Keratinocyte (primary cell): ENCODE data around the gene UNK.

Experiments used
- EZH2 ChIP-seq: IDR thresholded peaks from one replicate; pipeline ENCODE4 v1.6.1; 2012; ENCODE audit warnings: inconsistent platforms, mild to moderate bottlenecking, low read length, moderate library complexity
- TF ChIP-seq, protein P1 (sequence below), 3 experiments: IDR thresholded peaks in 1 of 3; conservative IDR thresholded peaks in 1 of 3; optimal IDR thresholded peaks in 1 of 3; 2 replicates in 2 of 3; 3 replicates in 1 of 3; pipeline versions ENCODE3 to v1.5.1; 2011; ENCODE audit warnings: low read length in 3 of 3, mild to moderate bottlenecking in 3 of 3, moderate library complexity in 2 of 3, control low read depth in 1 of 3, inconsistent platforms in 1 of 3; ENCODE audit not compliant: insufficient read depth in 2 of 3; ENCODE audit errors: extremely low read depth in 1 of 3

DNA sequence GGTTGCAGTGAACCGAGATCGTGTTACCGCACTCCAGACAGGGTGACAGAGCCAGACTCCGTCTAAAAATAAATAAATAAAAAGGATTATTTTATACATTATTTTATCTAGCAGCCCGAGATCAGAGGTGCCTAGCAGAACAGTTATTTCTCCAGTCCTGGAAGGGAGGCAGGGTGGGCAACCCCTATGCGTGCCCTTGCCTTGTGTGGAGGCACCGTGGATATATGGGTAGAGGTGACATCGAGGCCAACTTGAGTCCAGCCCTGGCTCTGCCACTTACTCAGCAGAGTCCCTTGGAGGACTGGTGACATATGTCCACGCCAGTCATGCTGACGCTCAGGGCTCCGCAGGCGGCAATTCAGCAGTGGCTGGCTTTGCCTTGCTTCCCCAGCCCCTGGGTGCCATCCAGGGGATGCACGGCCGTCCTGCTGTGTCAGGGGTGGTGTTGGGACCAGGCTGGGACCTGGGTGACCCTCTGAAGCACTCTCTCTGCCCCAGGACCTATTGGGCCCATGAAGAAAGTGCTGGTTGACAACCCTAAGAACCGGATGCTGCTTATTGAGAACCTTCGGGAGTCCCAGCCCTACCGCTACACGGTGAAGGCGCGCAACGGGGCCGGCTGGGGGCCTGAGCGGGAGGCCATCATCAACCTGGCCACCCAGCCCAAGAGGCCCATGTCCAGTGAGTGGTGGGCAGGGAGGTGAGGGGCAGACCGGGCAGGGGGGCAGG is 32.8 kb upstream of the UNK start:
- TF ChIP-seq, protein P1, sequence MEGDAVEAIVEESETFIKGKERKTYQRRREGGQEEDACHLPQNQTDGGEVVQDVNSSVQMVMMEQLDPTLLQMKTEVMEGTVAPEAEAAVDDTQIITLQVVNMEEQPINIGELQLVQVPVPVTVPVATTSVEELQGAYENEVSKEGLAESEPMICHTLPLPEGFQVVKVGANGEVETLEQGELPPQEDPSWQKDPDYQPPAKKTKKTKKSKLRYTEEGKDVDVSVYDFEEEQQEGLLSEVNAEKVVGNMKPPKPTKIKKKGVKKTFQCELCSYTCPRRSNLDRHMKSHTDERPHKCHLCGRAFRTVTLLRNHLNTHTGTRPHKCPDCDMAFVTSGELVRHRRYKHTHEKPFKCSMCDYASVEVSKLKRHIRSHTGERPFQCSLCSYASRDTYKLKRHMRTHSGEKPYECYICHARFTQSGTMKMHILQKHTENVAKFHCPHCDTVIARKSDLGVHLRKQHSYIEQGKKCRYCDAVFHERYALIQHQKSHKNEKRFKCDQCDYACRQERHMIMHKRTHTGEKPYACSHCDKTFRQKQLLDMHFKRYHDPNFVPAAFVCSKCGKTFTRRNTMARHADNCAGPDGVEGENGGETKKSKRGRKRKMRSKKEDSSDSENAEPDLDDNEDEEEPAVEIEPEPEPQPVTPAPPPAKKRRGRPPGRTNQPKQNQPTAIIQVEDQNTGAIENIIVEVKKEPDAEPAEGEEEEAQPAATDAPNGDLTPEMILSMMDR (optimal IDR thresholded peaks at IDR 0.05 in 1 of 3, IDR thresholded peaks at IDR 0.05 in 1 of 3, conservative IDR thresholded peaks at IDR 0.05 in 1 of 3; ENCODE audit: extremely low read depth in 1 of 3, insufficient read depth in 2 of 3, low read length in 3 of 3) = no peak
- TF ChIP-seq EZH2 = no peak
